K562 treated with DMSO at 1 percent for 12 hours (cell line): Measurements from ENCODE around the gene PNPO. TPM values are rescaled to one million over a fixed set of nuclear protein-coding genes. Genes with fewer than 3 reads are reported as not detected.

Experiments used
- total RNA-seq: library from RNA; unstranded; fragments of 300-600 nt; gene quantifications from 2 replicates; pipeline ENCODE4 v1.2.3, GENCODE V29; 2022; ENCODE audit not compliant: insufficient read depth

Gene PNPO
- total RNA-seq = 6.7 and 11.2 TPM in 2 replicates

GRCh38 chr17:47941246-47942095 lies at the start of gene PNPO:
TSS of gene PNPO (plus strand) at chr17:47941571. CDS start at chr17:47941676, 105 bp downstream.

DNA sequence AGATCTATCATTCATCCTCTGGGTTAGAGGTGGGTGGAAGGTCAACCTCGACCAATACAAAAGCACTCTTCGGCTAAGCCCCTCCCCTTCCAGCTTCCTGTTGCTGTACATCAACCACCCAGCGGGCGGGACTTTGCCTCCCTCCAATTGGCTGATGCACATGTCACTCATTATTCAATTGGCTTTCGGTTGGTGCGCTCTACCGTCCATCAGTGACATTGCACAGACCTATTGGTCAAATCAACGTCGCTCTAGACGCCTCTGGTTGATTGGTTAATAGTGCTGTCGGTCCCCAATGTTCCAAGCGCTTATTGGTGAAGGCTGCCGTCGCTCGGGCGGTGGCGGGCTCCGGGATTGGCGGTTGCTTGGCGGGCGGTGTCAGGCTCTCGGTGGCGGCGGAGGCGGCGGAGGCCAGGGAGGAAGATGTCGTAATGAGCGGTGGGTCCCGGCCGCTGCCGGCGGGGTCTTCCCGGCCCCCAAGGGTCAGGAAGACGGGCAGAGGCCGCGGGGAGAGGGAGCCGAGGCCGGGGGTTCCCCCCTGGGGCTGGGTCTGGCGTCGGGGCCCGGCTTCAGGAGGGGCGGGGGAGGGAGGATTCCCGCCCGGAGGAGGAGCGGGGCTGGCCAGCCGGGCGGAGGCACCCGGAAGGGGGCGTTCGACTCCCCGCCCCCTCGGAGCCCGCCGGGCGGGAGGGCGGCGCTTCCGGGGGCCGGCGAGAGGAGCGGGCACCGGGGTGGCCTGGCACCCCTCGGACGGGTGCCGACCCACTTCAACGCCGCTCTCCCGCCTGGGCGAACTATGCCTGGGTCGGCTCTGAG lies 45.3 kb upstream of the PNPO start, which contains the start of gene SP2:
SP2 (plus strand) TSS at position 381 of the 816 bp plus-strand sequence; CDS start at position 432, 51 bp downstream.

DNA sequence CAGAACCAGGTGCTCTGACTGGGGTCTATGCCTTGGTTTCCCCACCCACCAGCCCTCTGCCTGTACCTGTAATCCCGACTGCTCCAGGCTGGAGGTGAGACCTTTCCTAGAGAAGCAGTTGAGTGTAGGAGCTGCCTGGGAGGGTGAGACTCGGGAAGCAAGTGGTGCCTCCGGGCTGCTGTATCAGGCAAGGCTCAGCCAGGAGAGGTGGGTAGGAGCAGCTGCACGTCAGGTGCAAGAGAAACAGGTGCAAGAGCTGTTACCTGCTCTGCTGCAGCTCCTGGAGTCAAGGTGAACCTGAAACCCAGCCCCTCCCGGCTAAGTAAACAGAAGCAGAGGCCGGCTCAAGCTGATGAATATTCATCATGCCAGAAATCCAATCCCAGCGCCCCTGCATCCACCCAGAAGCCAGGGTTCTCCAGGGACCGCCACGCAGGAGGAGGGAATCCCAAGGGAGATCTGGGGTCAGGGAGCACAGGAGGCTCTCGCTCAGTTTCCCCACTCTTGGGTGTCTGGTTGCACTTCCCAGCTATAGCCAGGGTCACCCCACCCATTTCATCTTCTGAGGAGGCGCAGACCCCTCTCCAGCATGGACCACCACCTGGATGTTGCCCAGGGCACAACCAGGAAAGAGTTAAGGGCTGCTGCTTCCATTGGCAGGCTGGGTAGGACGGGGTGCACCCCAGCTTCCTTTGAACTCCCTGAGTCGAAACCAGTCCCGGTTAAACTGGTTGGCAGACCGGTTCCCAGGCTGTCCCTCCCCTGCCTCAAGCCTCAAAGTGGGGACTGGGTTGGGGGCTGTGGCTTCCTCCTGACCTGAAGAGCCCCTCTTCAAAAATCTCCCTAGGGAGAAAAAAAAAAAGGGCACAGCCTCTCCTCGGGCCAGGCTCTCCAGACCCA lies 16.5 kb downstream of the PNPO start, which contains the start of gene PRR15L:
PRR15L (minus strand) TSS at position 293 of the 900 bp plus-strand sequence. CDS start 4,649 bp downstream, outside the sequence.

GRCh38 chr17:47970725-47971499 lies 29.5 kb downstream of the PNPO start, which contains the start of gene CDK5RAP3:
TSS of gene CDK5RAP3 (plus strand) at chr17:47971113. CDS start at chr17:47971147, 34 bp downstream.

Other genes with a start within 250 kb of the PNPO start
- gene TBKBP1, start 247.4 kb upstream of the PNPO start, total RNA-seq = 4.8 and 8.0 TPM in 2 replicates
- gene TBX21, start 208.3 kb upstream of the PNPO start, total RNA-seq = not detected in 2 replicates
- 6.1 and 14.3 TPM in 2 replicates for gene OSBPL7, start 119.8 kb upstream of the PNPO start, total RNA-seq
- gene MRPL10, start 110.0 kb upstream of the PNPO start, total RNA-seq = 82.5 and 101 TPM in 2 replicates
- gene LRRC46, start 109.9 kb upstream of the PNPO start, total RNA-seq = 1.0 and 2.1 TPM in 2 replicates
- 15.7 and 23.3 TPM in 2 replicates for gene SCRN2, start 100.3 kb upstream of the PNPO start, total RNA-seq
- gene SP6, start 90.4 kb upstream of the PNPO start, total RNA-seq = 7.9 and 12.4 TPM in 2 replicates
- 6.1 and 20.9 TPM in 2 replicates for gene SP2, start 45.3 kb upstream of the PNPO start, total RNA-seq
- not detected in 2 replicates for gene PRR15L, start 16.3 kb downstream of the PNPO start, total RNA-seq
- 109 and 156 TPM in 2 replicates for gene CDK5RAP3, start 29.5 kb downstream of the PNPO start, total RNA-seq
- not detected in 2 replicates for gene COPZ2, start 96.2 kb downstream of the PNPO start, total RNA-seq
- 56.2 and 170 TPM in 2 replicates for gene NFE2L1, start 106.8 kb downstream of the PNPO start, total RNA-seq
- gene CBX1, start 159.9 kb downstream of the PNPO start, total RNA-seq = 25.3 and 53.0 TPM in 2 replicates
- gene SNX11, start 166.2 kb downstream of the PNPO start, total RNA-seq = 17.0 and 33.1 TPM in 2 replicates